ENCODE results near the gene LARP4B. TPM values are rescaled to one million over a fixed set of nuclear protein-coding genes. Genes with fewer than 3 reads are reported as not detected.

Gene LARP4B
- total RNA-seq, 6 experiments from 2014 or later: 81.5 to 88.1 (median 83.5) TPM

DNA sequence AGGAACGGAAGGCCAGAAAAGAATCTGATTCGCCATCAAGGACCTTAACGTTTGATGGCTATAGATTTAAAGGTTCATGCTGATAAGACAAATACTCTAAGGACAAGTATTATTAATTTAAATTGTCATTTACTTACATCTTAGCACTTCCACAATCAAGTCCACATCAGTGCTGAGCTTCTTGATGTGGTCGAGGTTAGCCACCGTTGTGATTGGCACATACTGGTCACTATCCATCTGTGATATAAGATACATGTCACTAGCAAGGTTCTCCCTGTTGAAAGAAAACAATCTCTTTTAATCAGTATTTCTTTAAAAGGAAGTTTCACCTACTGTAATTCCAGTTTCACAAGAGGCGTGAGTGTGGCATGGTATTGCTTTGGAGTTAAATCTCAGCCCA, 88.7 kb downstream of the LARP4B start:
- H3K27me3 Mint-ChIP-seq (ENCODE audit: insufficient read depth): peaks cover 1% of the 10 kb centered on the region; the same call in 1 of the 2 replicates
- peaks cover 41% of the 10 kb centered on the region for H3K36me3 Mint-ChIP-seq (ENCODE audit: low read depth)
- no peak for TF ChIP-seq CTCF (IDR thresholded peaks at IDR 0.05)

GRCh38 chr10:841535-841934, 90.0 kb downstream of the LARP4B start:
- H3K36me3 Mint-ChIP-seq (ENCODE audit: low read depth): peaks cover 34% of the 10 kb centered on the region
- no peaks in the 10 kb centered on the region for H3K9me3 Mint-ChIP-seq
- H3K27me3 Mint-ChIP-seq (ENCODE audit: insufficient read depth): peaks cover 4% of the 10 kb centered on the region
- no peak overlapping the region for H3K27ac Mint-ChIP-seq
- no peak for TF ChIP-seq CTCF (IDR thresholded peaks at IDR 0.05)
- H3K4me3 Mint-ChIP-seq: no peak overlapping the region
- peaks cover 36% of the 10 kb centered on the region for H3K4me1 Mint-ChIP-seq (ENCODE audit: low read depth)
- DNase-seq: no peak

More for the DNA sequence above, 88.7 kb downstream of the LARP4B start:
- no peaks in the 10 kb centered on the region for H3K9me3 Mint-ChIP-seq
- H3K4me1 Mint-ChIP-seq (ENCODE audit: low read depth): peaks cover 28% of the 10 kb centered on the region
- no peak for DNase-seq
- H3K27ac Mint-ChIP-seq: no peak overlapping the region
- H3K4me3 Mint-ChIP-seq: no peak overlapping the region

GRCh38 chr10:839550-840205, 91.8 kb downstream of the LARP4B start:
- Mint-ChIP-seq H3K4me1 (ENCODE audit: low read depth) (peaks cover 19% of the 10 kb centered on the region), H3K27ac (no peak overlapping the region), H3K36me3 (ENCODE audit: low read depth) (peaks cover 27% of the 10 kb centered on the region), H3K4me3 (no peak overlapping the region), H3K27me3 (ENCODE audit: insufficient read depth) (peaks cover 3% of the 10 kb centered on the region; the same call in 1 of the 2 replicates), H3K9me3 (no peaks in the 10 kb centered on the region)
- no peak for DNase-seq
- TF ChIP-seq CTCF (IDR thresholded peaks at IDR 0.05): no peak

- H3K4me3 Mint-ChIP-seq: no peak overlapping the region
Measured at GRCh38 chr10:836782-837181, 94.7 kb downstream of the LARP4B start.

GRCh38 chr10:834493-834892, 97.0 kb downstream of the LARP4B start:
- no peak overlapping the region for H3K4me3 Mint-ChIP-seq
- no peaks in the 10 kb centered on the region for H3K9me3 Mint-ChIP-seq
- H3K36me3 Mint-ChIP-seq (ENCODE audit: low read depth): peaks cover 33% of the 10 kb centered on the region
- H3K27ac Mint-ChIP-seq: no peak overlapping the region
- no peak for DNase-seq
- peaks cover 13% of the 10 kb centered on the region for H3K4me1 Mint-ChIP-seq (ENCODE audit: low read depth)
- peaks cover 3% of the 10 kb centered on the region; the same call in 1 of the 2 replicates for H3K27me3 Mint-ChIP-seq (ENCODE audit: insufficient read depth)
- no peak for TF ChIP-seq CTCF (IDR thresholded peaks at IDR 0.05)

More at GRCh38 chr10:836782-837181, 94.7 kb downstream of the LARP4B start:
- no peak for TF ChIP-seq CTCF (IDR thresholded peaks at IDR 0.05)
- Mint-ChIP-seq H3K9me3 (no peaks in the 10 kb centered on the region), H3K36me3 (ENCODE audit: low read depth) (peaks cover 32% of the 10 kb centered on the region; the same call in 1 of the 2 replicates), H3K27me3 (ENCODE audit: insufficient read depth) (peaks cover 3% of the 10 kb centered on the region; the same call in 1 of the 2 replicates), H3K4me1 (ENCODE audit: low read depth) (peaks cover 13% of the 10 kb centered on the region), H3K27ac (peak overlapping the region; percentile 16)
- DNase-seq: no peak
